Activated CD4-positive, alpha-beta T cell treated with anti-CD3 and anti-CD28 coated beads, Interleukin-2, amount 10 ng/mL, durations not matched to agents 7 days and 5 days (primary cell): ENCODE data around the gene CETN1. TPM values are rescaled to one million over a fixed set of nuclear protein-coding genes. Genes with fewer than 3 reads are reported as not detected.
A peak's percentile ranks its signal among the peaks of the same experiment; 100 is the strongest.

Experiments
- CTCF ChIA-PET: fragments of 350-600 bp; sonication (Branson Sonifier 250); formaldehyde crosslinking; loops from one replicate; lab custom pipeline; 2021; ENCODE audit warnings: antibody characterized with exemption; lab: Charles Lee
- POLR2A ChIA-PET: fragments of 350-600 bp; sonication (Branson Sonifier 250); formaldehyde crosslinking; loops from one replicate; lab custom pipeline; 2021; ENCODE audit warnings: antibody characterized with exemption; lab: Charles Lee
- DNase-seq: peaks from one replicate; pipeline ENCODE4 v3.0.0-alpha.2; 2020
- H3K27ac Mint-ChIP-seq: one replicate; pipeline ENCODE4 v1.8.0; 2021; ENCODE audit warnings: mild to moderate bottlenecking, moderate library complexity, mixed read lengths
- H3K27me3 Mint-ChIP-seq: one replicate; pipeline ENCODE4 v1.8.0; 2021; ENCODE audit warnings: mixed read lengths
- H3K36me3 Mint-ChIP-seq: one replicate; pipeline ENCODE4 v1.8.0; 2021; ENCODE audit warnings: low read depth, mixed read lengths
- H3K4me1 Mint-ChIP-seq: one replicate; pipeline ENCODE4 v1.8.0; 2021; ENCODE audit warnings: mixed read lengths
- H3K4me3 Mint-ChIP-seq: one replicate; pipeline ENCODE4 v1.8.0; 2021; ENCODE audit warnings: mild to moderate bottlenecking, moderate library complexity, mixed read lengths
- H3K9me3 Mint-ChIP-seq: one replicate; pipeline ENCODE4 v1.8.0; 2021; ENCODE audit warnings: mixed read lengths
- total RNA-seq, 2 experiments: library from RNA; stranded (reverse); gene quantifications; one replicate each; pipeline ENCODE4 v1.2.3, GENCODE V29; 2021

The CETN1 gene
- total RNA-seq = not detected

- peaks cover 2% of the 10 kb centered on the region for H3K27me3 Mint-ChIP-seq
- H3K36me3 Mint-ChIP-seq = no peaks in the 10 kb centered on the region
- no peak within 1 kb of the TSS for H3K4me3 Mint-ChIP-seq
- peak within 1 kb of the TSS; percentile 11 for H3K27ac Mint-ChIP-seq
- no peaks in the 10 kb centered on the region for H3K4me1 Mint-ChIP-seq
- CTCF ChIA-PET = no interaction called here
- H3K9me3 Mint-ChIP-seq = no peaks in the 10 kb centered on the region
- DNase-seq = no peak
- POLR2A ChIA-PET = no interaction called here
These were observed at the start of gene CETN1 for GRCh38 chr18:580154-580553. Gene CETN1, plus strand, starts transcription at chr18:580380. Its CDS starts 29 bp downstream, at chr18:580409.

DNA sequence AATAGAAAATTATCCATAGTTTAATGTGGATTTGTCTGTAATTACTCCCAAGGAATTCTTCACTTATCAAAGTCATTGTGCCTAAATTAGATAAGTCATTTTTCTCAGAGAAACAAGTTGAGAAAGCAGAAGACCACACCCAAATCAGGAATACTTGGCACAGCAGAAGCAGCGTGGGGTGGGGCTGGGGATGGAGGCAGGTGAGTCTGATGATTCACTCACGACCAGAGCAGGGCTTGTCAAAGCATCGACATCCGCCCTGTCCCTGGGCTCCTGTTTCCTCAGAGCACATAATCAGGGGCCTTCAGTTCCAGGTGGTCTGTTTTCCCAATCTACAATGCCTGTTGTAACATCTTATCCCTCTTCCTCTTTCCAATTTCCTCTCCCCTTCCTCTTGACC, 48.2 kb upstream of the CETN1 start:
- POLR2A ChIA-PET = no interaction called here
- no peak for DNase-seq
- H3K27ac Mint-ChIP-seq = no peak overlapping the region
- H3K4me3 Mint-ChIP-seq = no peak overlapping the region
- no peaks in the 10 kb centered on the region for H3K36me3 Mint-ChIP-seq
- no peaks in the 10 kb centered on the region for H3K9me3 Mint-ChIP-seq
- no peaks in the 10 kb centered on the region for H3K27me3 Mint-ChIP-seq
- CTCF ChIA-PET = no interaction called here
- H3K4me1 Mint-ChIP-seq = no peaks in the 10 kb centered on the region

GRCh38 chr18:532632-533031, 47.5 kb upstream of the CETN1 start:
- no peaks in the 10 kb centered on the region for H3K27me3 Mint-ChIP-seq
- H3K36me3 Mint-ChIP-seq = no peaks in the 10 kb centered on the region
- DNase-seq = no peak
- H3K4me3 Mint-ChIP-seq = no peak overlapping the region
- ChIA-PET CTCF (no interaction called here), POLR2A (no interaction called here)
- no peak overlapping the region for H3K27ac Mint-ChIP-seq
- H3K9me3 Mint-ChIP-seq = no peaks in the 10 kb centered on the region
- no peaks in the 10 kb centered on the region for H3K4me1 Mint-ChIP-seq

DNA sequence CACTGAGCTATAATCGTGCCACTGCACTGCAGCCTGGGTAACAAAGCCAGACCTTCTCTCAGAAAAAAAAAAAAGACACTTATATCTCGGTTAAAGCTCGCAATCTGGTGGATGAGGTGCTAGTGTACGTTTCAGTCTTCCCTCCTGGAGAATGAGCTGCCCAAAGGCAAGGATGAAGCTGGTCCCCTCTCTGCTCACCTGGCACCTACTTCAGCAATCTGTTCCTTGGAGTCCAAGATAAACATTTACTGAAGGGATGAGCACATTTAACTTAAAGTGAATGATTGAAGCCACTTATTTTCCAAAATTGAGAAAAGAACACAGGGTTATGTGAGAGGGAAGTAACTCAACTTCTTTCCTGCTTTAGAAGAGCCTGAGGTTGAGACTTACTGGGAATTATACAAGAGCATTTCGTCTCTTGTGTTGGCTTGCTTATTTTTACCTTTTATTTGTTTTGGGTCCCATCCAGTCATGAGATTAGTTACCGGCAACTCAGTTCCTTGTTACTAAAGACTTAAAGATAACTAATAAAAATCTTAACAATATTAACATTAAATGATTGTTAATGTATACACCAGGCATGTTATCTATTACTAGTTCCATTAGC, 46.1 kb upstream of the CETN1 start:
- no peaks in the 10 kb centered on the region for H3K27me3 Mint-ChIP-seq
- no peak overlapping the region for H3K27ac Mint-ChIP-seq
- no peaks in the 10 kb centered on the region for H3K9me3 Mint-ChIP-seq
- POLR2A ChIA-PET = interaction anchor here (0.7 kb wide), 1 partner anchor 92 kb away, joined by 5 read pairs; no protein-coding TSS in a partner anchor
- no peaks in the 10 kb centered on the region for H3K4me1 Mint-ChIP-seq
- DNase-seq = no peak
- CTCF ChIA-PET = interaction anchor here (0.6 kb wide), 1 partner anchor 191 kb away, joined by 3 read pairs; no protein-coding TSS in a partner anchor
- no peak overlapping the region for H3K4me3 Mint-ChIP-seq
- no peaks in the 10 kb centered on the region for H3K36me3 Mint-ChIP-seq

GRCh38 chr18:543447-544078, 36.6 kb upstream of the CETN1 start:
- POLR2A ChIA-PET = no interaction called here
- H3K27me3 Mint-ChIP-seq = no peaks in the 10 kb centered on the region
- H3K9me3 Mint-ChIP-seq = no peaks in the 10 kb centered on the region
- no peak for DNase-seq
- H3K27ac Mint-ChIP-seq = no peak overlapping the region
- no peak overlapping the region for H3K4me3 Mint-ChIP-seq
- H3K36me3 Mint-ChIP-seq = no peaks in the 10 kb centered on the region
- CTCF ChIA-PET = no interaction called here
- H3K4me1 Mint-ChIP-seq = no peaks in the 10 kb centered on the region

DNA sequence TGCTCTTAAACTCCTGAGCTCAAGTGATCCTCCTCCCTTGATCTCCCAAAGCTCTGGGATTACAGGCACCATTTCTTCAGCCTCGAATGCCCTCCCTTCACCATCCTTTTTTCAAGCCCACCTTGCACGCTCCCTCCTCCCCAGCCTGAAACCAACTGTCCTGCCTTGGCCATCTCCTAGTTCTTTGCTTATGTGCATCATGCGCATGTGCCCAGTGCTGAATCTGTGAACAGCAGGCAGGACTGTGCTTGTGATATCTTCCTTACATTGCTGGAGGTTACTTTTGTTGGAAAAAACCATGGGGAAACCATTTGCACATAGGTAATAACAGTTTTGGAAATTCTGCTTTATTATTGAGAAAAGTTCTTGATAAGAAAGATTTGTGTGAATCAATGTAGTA, 30.2 kb upstream of the CETN1 start:
- Mint-ChIP-seq H3K27ac (no peak overlapping the region), H3K27me3 (no peaks in the 10 kb centered on the region), H3K9me3 (no peaks in the 10 kb centered on the region), H3K4me1 (no peaks in the 10 kb centered on the region), H3K4me3 (no peak overlapping the region), H3K36me3 (no peaks in the 10 kb centered on the region)
- no peak for DNase-seq
- ChIA-PET POLR2A (no interaction called here), CTCF (interaction anchor here (0.7 kb wide), 1 partner anchor 52 kb away, joined by 3 read pairs; no protein-coding TSS in a partner anchor)

- H3K9me3 Mint-ChIP-seq = no peaks in the 10 kb centered on the region
- ChIA-PET POLR2A (no interaction called here), CTCF (no interaction called here)
- no peak for DNase-seq
- H3K27ac Mint-ChIP-seq = no peak overlapping the region
- no peaks in the 10 kb centered on the region for H3K4me1 Mint-ChIP-seq
- H3K36me3 Mint-ChIP-seq = no peaks in the 10 kb centered on the region
- no peaks in the 10 kb centered on the region for H3K27me3 Mint-ChIP-seq
- H3K4me3 Mint-ChIP-seq = no peak overlapping the region
These were observed 28.6 kb upstream of the CETN1 start for GRCh38 chr18:551404-552061.

DNA sequence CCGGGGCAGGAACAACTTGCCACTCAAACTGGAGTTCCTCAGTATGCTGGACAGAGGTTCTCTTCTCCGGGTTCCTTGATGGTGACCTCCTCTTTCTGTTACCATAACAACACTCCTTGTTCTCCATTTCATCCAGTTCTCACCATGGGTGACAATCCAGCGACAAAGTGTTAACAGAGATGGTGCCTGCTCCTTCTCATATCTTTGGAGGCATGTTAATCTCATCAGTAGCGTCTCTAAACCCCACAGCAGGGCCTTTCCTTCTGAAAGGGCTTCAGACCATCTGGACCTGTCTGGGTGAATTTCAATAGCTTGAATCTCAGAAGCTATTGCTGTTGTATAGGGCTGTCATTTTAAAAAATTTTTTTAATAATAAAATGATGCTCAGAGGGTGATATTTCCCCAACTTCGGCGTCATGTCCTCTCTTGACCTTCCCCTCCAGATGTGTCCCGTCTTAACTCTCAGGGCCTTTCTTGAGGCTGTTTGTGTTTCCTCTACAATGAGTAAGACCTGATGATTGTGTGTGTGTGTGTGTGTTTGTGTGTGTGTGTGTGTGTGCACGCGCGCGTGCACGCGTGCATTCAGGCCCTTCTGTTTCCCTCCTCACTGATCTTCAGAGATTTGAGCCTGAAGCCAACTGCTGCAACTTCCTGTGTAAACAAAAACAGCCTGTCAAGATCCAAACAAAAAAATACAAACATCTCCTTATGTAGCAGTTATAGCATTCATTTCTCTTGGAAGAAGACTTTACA, 24.3 kb upstream of the CETN1 start:
- Mint-ChIP-seq H3K36me3 (no peaks in the 10 kb centered on the region), H3K27me3 (no peaks in the 10 kb centered on the region), H3K4me1 (no peaks in the 10 kb centered on the region), H3K9me3 (no peaks in the 10 kb centered on the region), H3K4me3 (no peak overlapping the region), H3K27ac (no peak overlapping the region)
- ChIA-PET POLR2A (no interaction called here), CTCF (no interaction called here)
- DNase-seq = no peak

GRCh38 chr18:564708-565561, 15.2 kb upstream of the CETN1 start:
- Mint-ChIP-seq H3K27me3 (peaks cover 5% of the 10 kb centered on the region), H3K4me1 (no peaks in the 10 kb centered on the region), H3K36me3 (no peaks in the 10 kb centered on the region), H3K27ac (no peak overlapping the region), H3K4me3 (no peak overlapping the region), H3K9me3 (no peaks in the 10 kb centered on the region)
- CTCF ChIA-PET = no interaction called here
- no peak for DNase-seq
- POLR2A ChIA-PET = no interaction called here

DNA sequence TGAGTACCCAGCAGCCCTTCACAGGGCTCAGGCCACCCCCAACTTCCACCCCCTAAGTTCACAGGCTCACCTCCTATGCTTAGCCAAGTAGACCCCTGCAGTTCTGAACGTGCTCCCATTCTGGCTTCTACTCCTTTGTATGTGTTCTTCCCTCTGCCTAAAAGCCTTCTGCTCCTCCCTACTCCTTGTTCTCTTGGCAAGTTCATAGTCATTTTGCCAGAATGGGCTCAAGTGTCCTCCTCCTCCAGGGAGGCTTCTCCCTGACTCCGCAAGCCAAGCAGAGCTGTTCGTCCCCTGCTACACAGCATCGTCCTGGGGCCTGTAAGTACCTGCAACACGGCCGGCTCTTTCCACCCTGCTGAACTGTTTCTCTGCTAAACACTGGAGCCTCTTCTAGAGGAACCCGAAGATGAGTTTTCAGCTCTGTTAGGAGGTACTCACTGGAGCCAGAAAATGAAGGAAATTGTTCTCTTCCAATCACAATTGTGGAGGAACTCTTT, 14.6 kb upstream of the CETN1 start:
- H3K9me3 Mint-ChIP-seq = no peaks in the 10 kb centered on the region
- H3K4me1 Mint-ChIP-seq = no peaks in the 10 kb centered on the region
- ChIA-PET CTCF (no interaction called here), POLR2A (no interaction called here)
- no peaks in the 10 kb centered on the region for H3K36me3 Mint-ChIP-seq
- peaks cover 5% of the 10 kb centered on the region for H3K27me3 Mint-ChIP-seq
- H3K4me3 Mint-ChIP-seq = no peak overlapping the region
- DNase-seq = no peak
- no peak overlapping the region for H3K27ac Mint-ChIP-seq

DNA sequence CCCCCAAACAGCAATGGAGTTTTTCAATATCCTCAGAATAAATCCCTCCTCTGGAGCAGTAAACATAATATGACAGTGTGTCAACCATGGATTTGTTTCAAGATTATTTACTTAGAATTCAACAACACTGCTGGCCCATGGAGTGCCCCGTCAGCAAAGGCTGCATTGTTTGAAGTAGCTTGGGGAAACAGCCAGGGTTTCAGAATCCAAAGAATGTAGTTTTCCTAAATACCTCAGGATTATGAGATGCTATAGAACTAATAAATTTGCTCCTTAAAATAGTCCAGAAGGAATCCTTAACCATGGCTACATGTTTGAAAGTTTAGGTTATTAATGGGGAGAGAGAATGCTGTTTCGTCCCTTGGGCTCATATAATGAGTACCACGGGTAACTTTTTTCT, 13.1 kb upstream of the CETN1 start:
- peaks cover 5% of the 10 kb centered on the region for H3K27me3 Mint-ChIP-seq
- POLR2A ChIA-PET = no interaction called here
- no peaks in the 10 kb centered on the region for H3K4me1 Mint-ChIP-seq
- no peaks in the 10 kb centered on the region for H3K36me3 Mint-ChIP-seq
- H3K27ac Mint-ChIP-seq = no peak overlapping the region
- H3K9me3 Mint-ChIP-seq = no peaks in the 10 kb centered on the region
- DNase-seq = no peak
- CTCF ChIA-PET = no interaction called here
- H3K4me3 Mint-ChIP-seq = no peak overlapping the region

DNA sequence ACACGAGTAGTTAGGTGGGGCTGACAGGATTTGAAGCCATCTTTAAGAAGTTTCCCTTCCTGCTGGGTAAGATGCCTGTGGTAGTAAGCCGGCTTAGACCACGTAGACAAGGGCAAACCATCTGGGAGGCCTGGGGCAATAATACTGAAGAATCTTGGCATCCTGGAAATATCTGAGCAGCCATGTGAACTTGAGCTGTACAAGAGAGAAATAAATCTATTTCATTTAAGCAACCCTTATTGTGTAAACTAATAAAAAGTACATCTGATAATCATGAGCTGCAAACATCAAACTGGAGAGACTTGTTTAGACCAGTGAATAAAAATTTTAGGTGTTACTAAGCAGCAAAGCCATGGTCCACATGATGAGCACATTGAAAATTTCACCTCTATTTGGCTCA, 11.4 kb upstream of the CETN1 start:
- POLR2A ChIA-PET = no interaction called here
- no peaks in the 10 kb centered on the region for H3K36me3 Mint-ChIP-seq
- CTCF ChIA-PET = no interaction called here
- DNase-seq = no peak
- no peaks in the 10 kb centered on the region for H3K4me1 Mint-ChIP-seq
- no peak overlapping the region for H3K27ac Mint-ChIP-seq
- H3K27me3 Mint-ChIP-seq = peaks cover 5% of the 10 kb centered on the region
- H3K9me3 Mint-ChIP-seq = no peaks in the 10 kb centered on the region
- no peak overlapping the region for H3K4me3 Mint-ChIP-seq
